Coronary artery (tissue), 2 donors: Measurements from ENCODE around the gene POM121C.
"Not testable (repeated sequence)": the region's sequence is repeated elsewhere in the genome, so short reads cannot be mapped to it uniquely, and the experiment has no call there.

Experiments
- DNase-seq: peaks from one replicate; pipeline ENCODE4 v3.0.0-alpha.2; 2017; ENCODE audit warnings: low spot score
- H3K27ac ChIP-seq, 2 donors: fragments of 200-600 bp; sonication (generic); one replicate each; pipeline ENCODE4 v1.5.1; 2016 to 2019
- H3K4me3 ChIP-seq: fragments of 200-600 bp; sonication (generic); 2 replicates; pipeline ENCODE4 v1.5.1; 2016; ENCODE audit warnings: mild to moderate bottlenecking, moderate library complexity

Gene POM121C

GRCh38 chr7:75460541-75460940 lies 25.6 kb downstream of the POM121C start:
- H3K4me3 ChIP-seq, DNase-seq, H3K27ac ChIP-seq: not testable (repeated sequence)

- not testable (repeated sequence) for H3K27ac ChIP-seq, H3K4me3 ChIP-seq, DNase-seq
Observed at GRCh38 chr7:75458034-75458433, 28.1 kb downstream of the POM121C start.

GRCh38 chr7:75456403-75456802 lies 29.7 kb downstream of the POM121C start:
- not testable (repeated sequence) for H3K4me3 ChIP-seq, DNase-seq, H3K27ac ChIP-seq

- not testable (repeated sequence) for DNase-seq, H3K27ac ChIP-seq
Observed at GRCh38 chr7:75452494-75452955, 33.6 kb downstream of the POM121C start.

GRCh38 chr7:75449946-75450345 lies 36.2 kb downstream of the POM121C start:
- not testable (repeated sequence) for H3K27ac ChIP-seq, H3K4me3 ChIP-seq, DNase-seq

More at GRCh38 chr7:75452494-75452955, 33.6 kb downstream of the POM121C start:
- not testable (repeated sequence) for H3K4me3 ChIP-seq

GRCh38 chr7:75442465-75443111 lies 43.5 kb downstream of the POM121C start:
- peak overlapping the region; percentile 80 to 89 for H3K27ac ChIP-seq
- H3K4me3 ChIP-seq: peak overlapping the region; percentile 75
- not testable (repeated sequence) for DNase-seq

- H3K27ac ChIP-seq: peak overlapping the region; percentile 80 to 89
- H3K4me3 ChIP-seq: peak overlapping the region; percentile 75
- not testable (repeated sequence) for DNase-seq
Observed at GRCh38 chr7:75442101-75442464, 44.0 kb downstream of the POM121C start.

- not testable (repeated sequence) for DNase-seq, H3K4me3 ChIP-seq, H3K27ac ChIP-seq
Observed at GRCh38 chr7:75439000-75439399, 47.1 kb downstream of the POM121C start.

GRCh38 chr7:75423481-75423880 lies 62.6 kb downstream of the POM121C start:
- H3K4me3 ChIP-seq, DNase-seq, H3K27ac ChIP-seq: not testable (repeated sequence)

- not testable (repeated sequence) for H3K27ac ChIP-seq, DNase-seq, H3K4me3 ChIP-seq
Observed at GRCh38 chr7:75421798-75422710, 64.0 kb downstream of the POM121C start.

GRCh38 chr7:75420152-75420551 lies 65.9 kb downstream of the POM121C start:
- not testable (repeated sequence) for H3K27ac ChIP-seq, DNase-seq, H3K4me3 ChIP-seq

GRCh38 chr7:75419693-75420092 lies 66.4 kb downstream of the POM121C start:
- not testable (repeated sequence) for H3K4me3 ChIP-seq, DNase-seq, H3K27ac ChIP-seq

- H3K27ac ChIP-seq, DNase-seq, H3K4me3 ChIP-seq: not testable (repeated sequence)
Observed at GRCh38 chr7:75419210-75419609, 66.9 kb downstream of the POM121C start.

- DNase-seq, H3K4me3 ChIP-seq, H3K27ac ChIP-seq: not testable (repeated sequence)
Observed at GRCh38 chr7:75418292-75418858, 67.7 kb downstream of the POM121C start.

- not testable (repeated sequence) for H3K4me3 ChIP-seq
Observed at GRCh38 chr7:75416787-75417186, 69.3 kb downstream of the POM121C start.

GRCh38 chr7:75415829-75416373 lies 70.2 kb downstream of the POM121C start:
- not testable (repeated sequence) for H3K4me3 ChIP-seq, DNase-seq, H3K27ac ChIP-seq

More at GRCh38 chr7:75416787-75417186, 69.3 kb downstream of the POM121C start:
- not testable (repeated sequence) for DNase-seq, H3K27ac ChIP-seq

- not testable (repeated sequence) for H3K27ac ChIP-seq, H3K4me3 ChIP-seq, DNase-seq
Observed at GRCh38 chr7:75415428-75415817, 70.7 kb downstream of the POM121C start.

- DNase-seq, H3K27ac ChIP-seq, H3K4me3 ChIP-seq: not testable (repeated sequence)
Observed at GRCh38 chr7:75414708-75415427, 71.2 kb downstream of the POM121C start.
